GM23338 (cell line): Measurements from ENCODE around the gene TMEM178B. TPM values are rescaled to one million over a fixed set of nuclear protein-coding genes. Genes with fewer than 3 reads are reported as not detected.

ENCODE experiments used
- ATAC-seq: fragments of 200-7000 bp; cut with Tn5 transposase; 3 replicates; pipeline ENCODE4 v1.9.1; 2020
- DNase-seq: peaks from one replicate; pipeline ENCODE4 v3.0.0-alpha.2; 2015; ENCODE audit warnings: low spot score
- H2AFZ ChIP-seq: fragments of 200-600 bp; sonication (generic); 2 replicates; pipeline ENCODE4 v1.8.0; 2016; ENCODE audit warnings: antibody characterized with exemption, mild to moderate bottlenecking, moderate library complexity
- H3F3A ChIP-seq: fragments of 200-600 bp; sonication (generic); replicated peaks from 2 replicates; pipeline ENCODE4 v1.8.0; 2017; ENCODE audit warnings: antibody characterized with exemption, mixed run types, low read depth
- H3K27ac ChIP-seq: fragments of 200-600 bp; sonication (generic); 2 replicates; pipeline ENCODE4 v1.6.1; 2016; ENCODE audit warnings: low read depth
- H3K27me3 ChIP-seq: fragments of 200-600 bp; sonication (generic); 2 replicates; pipeline ENCODE4 v1.8.0; 2016; ENCODE audit warnings: mild to moderate bottlenecking, mixed run types, moderate library complexity; ENCODE audit not compliant: insufficient read depth
- H3K36me3 ChIP-seq: fragments of 200-600 bp; sonication (generic); 2 replicates; pipeline ENCODE4 v1.8.0; 2016; ENCODE audit warnings: mild to moderate bottlenecking; ENCODE audit not compliant: insufficient read depth
- H3K4me1 ChIP-seq: fragments of 200-600 bp; sonication (generic); 2 replicates; pipeline ENCODE4 v1.8.0; 2016; ENCODE audit warnings: mild to moderate bottlenecking, moderate library complexity; ENCODE audit not compliant: insufficient read depth
- H3K4me2 ChIP-seq: fragments of 200-600 bp; sonication (generic); 2 replicates; pipeline ENCODE4 v1.7.1; 2017; ENCODE audit warnings: mixed run types
- H3K4me3 ChIP-seq: fragments of 200-600 bp; sonication (generic); 2 replicates; pipeline ENCODE4 v1.6.1; 2016; ENCODE audit warnings: mixed run types
- H3K79me2 ChIP-seq: fragments of 200-600 bp; sonication (generic); replicated peaks from 2 replicates; pipeline ENCODE4 v1.8.0; 2017; ENCODE audit warnings: mild to moderate bottlenecking; ENCODE audit not compliant: insufficient read depth
- H3K9me2 ChIP-seq: fragments of 200-600 bp; sonication (generic); 2 replicates; pipeline ENCODE4 v1.8.0; 2017; ENCODE audit not compliant: insufficient read depth
- H4K20me1 ChIP-seq: fragments of 200-600 bp; sonication (generic); replicated peaks from 2 replicates; pipeline ENCODE4 v1.8.0; 2017; ENCODE audit warnings: mild to moderate bottlenecking; ENCODE audit not compliant: insufficient read depth
- H3K27ac Mint-ChIP-seq: 2 replicates; pipeline ENCODE4 v1.8.0; 2020; ENCODE audit warnings: inconsistent platforms, mild to moderate bottlenecking, moderate library complexity, mixed read lengths
- H3K27me3 Mint-ChIP-seq: 3 replicates; pipeline ENCODE4 v1.8.0; 2022; ENCODE audit warnings: low read depth, mild to moderate bottlenecking, moderate library complexity, mixed read lengths, inconsistent platforms; ENCODE audit not compliant: insufficient read depth, poor library complexity
- H3K36me3 Mint-ChIP-seq: 3 replicates; pipeline ENCODE4 v1.8.0; 2021; ENCODE audit warnings: low read depth, mild to moderate bottlenecking, inconsistent platforms, moderate library complexity, mixed read lengths
- H3K4me1 Mint-ChIP-seq: 3 replicates; pipeline ENCODE4 v1.8.0; 2020; ENCODE audit warnings: mild to moderate bottlenecking, inconsistent platforms, mixed read lengths
- H3K4me3 Mint-ChIP-seq: 3 replicates; pipeline ENCODE4 v1.8.0; 2021; ENCODE audit warnings: moderate library complexity, mild to moderate bottlenecking, inconsistent platforms, mixed read lengths
- H3K9me3 Mint-ChIP-seq: 3 replicates; pipeline ENCODE4 v1.8.0; 2020; ENCODE audit warnings: moderate library complexity, mild to moderate bottlenecking, inconsistent platforms, mixed read lengths
- CREB1 ChIP-seq: fragments of 250-450 bp; sonication (Bioruptor Pico); IDR thresholded peaks from 2 replicates; pipeline ENCODE4 v1.5.0; 2020; ENCODE audit warnings: low read depth, mild to moderate bottlenecking, moderate library complexity
- CTCF ChIP-seq, 2 experiments: fragments of 200-600 bp in 1 of 2; sonication (generic) in 1 of 2; conservative IDR thresholded peaks; 2 replicates each; pipeline versions ENCODE4 v1.5.1 to v1.6.1; 2016 to 2017; ENCODE audit warnings: antibody characterized with exemption in 2 of 2, low read depth in 2 of 2, mild to moderate bottlenecking in 2 of 2, moderate library complexity in 1 of 2
- EZH2 ChIP-seq: fragments of 200-600 bp; sonication (generic); IDR thresholded peaks from one replicate; pipeline ENCODE4 v1.8.0; 2017; ENCODE audit warnings: antibody characterized with exemption, mild to moderate bottlenecking, low read depth; ENCODE audit not compliant: unreplicated experiment
- EZH2phosphoT487 ChIP-seq: fragments of 200-600 bp; sonication (generic); IDR thresholded peaks from one replicate; pipeline ENCODE4 v1.8.1; 2018; ENCODE audit warnings: antibody characterized with exemption; ENCODE audit not compliant: unreplicated experiment
- JUNB ChIP-seq: IDR thresholded peaks from one replicate; pipeline ENCODE4 v1.6.1; 2016; ENCODE audit warnings: antibody characterized with exemption; ENCODE audit not compliant: unreplicated experiment
- NANOG ChIP-seq: IDR thresholded peaks from 2 replicates; pipeline ENCODE4 v1.6.1; 2016; ENCODE audit warnings: antibody characterized with exemption, borderline replicate concordance
- POLR2AphosphoS5 ChIP-seq: IDR thresholded peaks from 2 replicates; pipeline ENCODE4 v1.6.1; 2016; ENCODE audit warnings: antibody characterized with exemption, low read depth
- REST ChIP-seq: IDR thresholded peaks from one replicate; pipeline ENCODE4 v1.6.1; 2018; ENCODE audit warnings: antibody characterized with exemption; ENCODE audit not compliant: unreplicated experiment
- STAT1 ChIP-seq: IDR thresholded peaks from one replicate; pipeline ENCODE4 v1.6.1; 2016; ENCODE audit warnings: antibody characterized with exemption; ENCODE audit not compliant: unreplicated experiment
- ZNF114 ChIP-seq: fragments of 250-450 bp; sonication (Bioruptor Pico); IDR thresholded peaks from 2 replicates; pipeline ENCODE4 v1.5.0; 2020; ENCODE audit warnings: mild to moderate bottlenecking, moderate library complexity
- ZNF331 ChIP-seq: fragments of 250-450 bp; sonication (Bioruptor Pico); IDR thresholded peaks from 2 replicates; pipeline ENCODE4 v1.5.0; 2020; ENCODE audit warnings: low read depth, mild to moderate bottlenecking, moderate library complexity
- polyA plus RNA-seq: library from polyadenylated mRNA; unstranded; fragments of >200 nt; fragmentation: Nextera tagmentation; extraction: Ambion mirVana; gene quantifications from 2 replicates; pipeline ENCODE4 v1.2.1, GENCODE V29; 2016
- total RNA-seq: library from RNA; depleted of rRNA; stranded (reverse); fragments of >200 nt; shearing (Covaris generic); gene quantifications from 2 replicates; pipeline ENCODE4 v1.2.3, GENCODE V29; 2014
- TF ChIP-seq, protein P1 (sequence below): IDR thresholded peaks from 2 replicates; pipeline ENCODE4 v1.6.1; 2016; ENCODE audit warnings: antibody characterized with exemption
- TF ChIP-seq, protein P2 (sequence below): fragments of 250-450 bp; sonication (Bioruptor Pico); IDR thresholded peaks from 2 replicates; pipeline ENCODE4 v1.5.0; 2020; ENCODE audit warnings: mild to moderate bottlenecking, moderate library complexity

The TMEM178B gene
- total and polyA plus RNA-seq, 2 experiments from 2014 or later = 4.9 to 15.6 TPM

- Histone ChIP-seq H4K20me1 (no peaks in the 10 kb centered on the region), H3F3A (no peaks in the 10 kb centered on the region), H3K4me3 (no peak overlapping the region), H3K27ac (no peak overlapping the region), H3K4me1 (0 out of 2 replicates have a peak, but pooled peaks cover 6% of the 10 kb centered on the region), H3K36me3 (no peaks in the 10 kb centered on the region), H3K4me2 (no peak overlapping the region), H3K9me2 (peaks cover 5% of the 10 kb centered on the region; the same call in 1 of the 2 replicates), H3K79me2 (no peaks in the 10 kb centered on the region), H2AFZ (no peak overlapping the region), H3K27me3 (no peaks in the 10 kb centered on the region)
- TF ChIP-seq JUNB (no peak), EZH2phosphoT487 (no peak), POLR2AphosphoS5 (no peak), CREB1 (CRISPR knock-in tag) (no peak), REST (no peak), CTCF (conservative IDR thresholded peaks at IDR 0.05; ENCODE audit: low read depth in 2 of 2) (no peak), ZNF114 (CRISPR knock-in tag) (no peak), NANOG (no peak), STAT1 (no peak), EZH2 (no peak), ZNF331 (CRISPR knock-in tag) (no peak)
- TF ChIP-seq, protein P1, sequence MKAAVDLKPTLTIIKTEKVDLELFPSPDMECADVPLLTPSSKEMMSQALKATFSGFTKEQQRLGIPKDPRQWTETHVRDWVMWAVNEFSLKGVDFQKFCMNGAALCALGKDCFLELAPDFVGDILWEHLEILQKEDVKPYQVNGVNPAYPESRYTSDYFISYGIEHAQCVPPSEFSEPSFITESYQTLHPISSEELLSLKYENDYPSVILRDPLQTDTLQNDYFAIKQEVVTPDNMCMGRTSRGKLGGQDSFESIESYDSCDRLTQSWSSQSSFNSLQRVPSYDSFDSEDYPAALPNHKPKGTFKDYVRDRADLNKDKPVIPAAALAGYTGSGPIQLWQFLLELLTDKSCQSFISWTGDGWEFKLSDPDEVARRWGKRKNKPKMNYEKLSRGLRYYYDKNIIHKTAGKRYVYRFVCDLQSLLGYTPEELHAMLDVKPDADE = no peak
- TF ChIP-seq, protein P2, sequence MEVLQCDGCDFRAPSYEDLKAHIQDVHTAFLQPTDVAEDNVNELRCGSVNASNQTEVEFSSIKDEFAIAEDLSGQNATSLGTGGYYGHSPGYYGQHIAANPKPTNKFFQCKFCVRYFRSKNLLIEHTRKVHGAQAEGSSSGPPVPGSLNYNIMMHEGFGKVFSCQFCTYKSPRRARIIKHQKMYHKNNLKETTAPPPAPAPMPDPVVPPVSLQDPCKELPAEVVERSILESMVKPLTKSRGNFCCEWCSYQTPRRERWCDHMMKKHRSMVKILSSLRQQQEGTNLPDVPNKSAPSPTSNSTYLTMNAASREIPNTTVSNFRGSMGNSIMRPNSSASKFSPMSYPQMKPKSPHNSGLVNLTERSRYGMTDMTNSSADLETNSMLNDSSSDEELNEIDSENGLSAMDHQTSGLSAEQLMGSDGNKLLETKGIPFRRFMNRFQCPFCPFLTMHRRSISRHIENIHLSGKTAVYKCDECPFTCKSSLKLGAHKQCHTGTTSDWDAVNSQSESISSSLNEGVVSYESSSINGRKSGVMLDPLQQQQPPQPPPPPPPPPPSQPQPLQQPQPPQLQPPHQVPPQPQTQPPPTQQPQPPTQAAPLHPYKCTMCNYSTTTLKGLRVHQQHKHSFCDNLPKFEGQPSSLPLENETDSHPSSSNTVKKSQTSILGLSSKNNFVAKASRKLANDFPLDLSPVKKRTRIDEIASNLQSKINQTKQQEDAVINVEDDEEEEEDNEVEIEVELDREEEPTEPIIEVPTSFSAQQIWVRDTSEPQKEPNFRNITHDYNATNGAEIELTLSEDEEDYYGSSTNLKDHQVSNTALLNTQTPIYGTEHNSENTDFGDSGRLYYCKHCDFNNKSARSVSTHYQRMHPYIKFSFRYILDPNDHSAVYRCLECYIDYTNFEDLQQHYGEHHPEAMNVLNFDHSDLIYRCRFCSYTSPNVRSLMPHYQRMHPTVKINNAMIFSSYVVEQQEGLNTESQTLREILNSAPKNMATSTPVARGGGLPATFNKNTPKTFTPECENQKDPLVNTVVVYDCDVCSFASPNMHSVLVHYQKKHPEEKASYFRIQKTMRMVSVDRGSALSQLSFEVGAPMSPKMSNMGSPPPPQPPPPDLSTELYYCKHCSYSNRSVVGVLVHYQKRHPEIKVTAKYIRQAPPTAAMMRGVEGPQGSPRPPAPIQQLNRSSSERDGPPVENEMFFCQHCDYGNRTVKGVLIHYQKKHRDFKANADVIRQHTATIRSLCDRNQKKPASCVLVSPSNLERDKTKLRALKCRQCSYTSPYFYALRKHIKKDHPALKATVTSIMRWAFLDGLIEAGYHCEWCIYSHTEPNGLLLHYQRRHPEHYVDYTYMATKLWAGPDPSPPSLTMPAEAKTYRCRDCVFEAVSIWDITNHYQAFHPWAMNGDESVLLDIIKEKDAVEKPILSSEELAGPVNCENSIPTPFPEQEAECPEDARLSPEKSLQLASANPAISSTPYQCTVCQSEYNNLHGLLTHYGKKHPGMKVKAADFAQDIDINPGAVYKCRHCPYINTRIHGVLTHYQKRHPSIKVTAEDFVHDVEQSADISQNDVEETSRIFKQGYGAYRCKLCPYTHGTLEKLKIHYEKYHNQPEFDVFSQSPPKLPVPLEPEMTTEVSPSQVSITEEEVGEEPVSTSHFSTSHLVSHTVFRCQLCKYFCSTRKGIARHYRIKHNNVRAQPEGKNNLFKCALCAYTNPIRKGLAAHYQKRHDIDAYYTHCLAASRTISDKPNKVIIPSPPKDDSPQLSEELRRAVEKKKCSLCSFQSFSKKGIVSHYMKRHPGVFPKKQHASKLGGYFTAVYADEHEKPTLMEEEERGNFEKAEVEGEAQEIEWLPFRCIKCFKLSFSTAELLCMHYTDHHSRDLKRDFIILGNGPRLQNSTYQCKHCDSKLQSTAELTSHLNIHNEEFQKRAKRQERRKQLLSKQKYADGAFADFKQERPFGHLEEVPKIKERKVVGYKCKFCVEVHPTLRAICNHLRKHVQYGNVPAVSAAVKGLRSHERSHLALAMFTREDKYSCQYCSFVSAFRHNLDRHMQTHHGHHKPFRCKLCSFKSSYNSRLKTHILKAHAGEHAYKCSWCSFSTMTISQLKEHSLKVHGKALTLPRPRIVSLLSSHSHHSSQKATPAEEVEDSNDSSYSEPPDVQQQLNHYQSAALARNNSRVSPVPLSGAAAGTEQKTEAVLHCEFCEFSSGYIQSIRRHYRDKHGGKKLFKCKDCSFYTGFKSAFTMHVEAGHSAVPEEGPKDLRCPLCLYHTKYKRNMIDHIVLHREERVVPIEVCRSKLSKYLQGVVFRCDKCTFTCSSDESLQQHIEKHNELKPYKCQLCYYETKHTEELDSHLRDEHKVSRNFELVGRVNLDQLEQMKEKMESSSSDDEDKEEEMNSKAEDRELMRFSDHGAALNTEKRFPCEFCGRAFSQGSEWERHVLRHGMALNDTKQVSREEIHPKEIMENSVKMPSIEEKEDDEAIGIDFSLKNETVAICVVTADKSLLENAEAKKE = no peak
- Mint-ChIP-seq H3K4me3 (no peak overlapping the region), H3K27ac (no peak overlapping the region), H3K27me3 (peaks cover 7% of the 10 kb centered on the region), H3K9me3 (no peaks in the 10 kb centered on the region), H3K4me1 (peaks cover 7% of the 10 kb centered on the region; the same call in 2 of the 3 replicates), H3K36me3 (0 out of 3 replicates have a peak, but pooled peaks cover 4% of the 10 kb centered on the region)
- ATAC-seq = no peak
- no peak for DNase-seq
Observed at GRCh38 chr7:141317033-141317585, 243.2 kb downstream of the TMEM178B start.
